NCI-H1930 (cell line): ENCODE data around the gene PLEKHN1.
"Not testable (repeated sequence)": the region's sequence is repeated elsewhere in the genome, so short reads cannot be mapped to it uniquely, and the experiment has no call there.

Experiments
- DNase-seq, 2 experiments: peaks; one replicate each; lab custom pipeline; 2025; lab: John Stamatoyannopoulos, UW

Gene PLEKHN1

DNA sequence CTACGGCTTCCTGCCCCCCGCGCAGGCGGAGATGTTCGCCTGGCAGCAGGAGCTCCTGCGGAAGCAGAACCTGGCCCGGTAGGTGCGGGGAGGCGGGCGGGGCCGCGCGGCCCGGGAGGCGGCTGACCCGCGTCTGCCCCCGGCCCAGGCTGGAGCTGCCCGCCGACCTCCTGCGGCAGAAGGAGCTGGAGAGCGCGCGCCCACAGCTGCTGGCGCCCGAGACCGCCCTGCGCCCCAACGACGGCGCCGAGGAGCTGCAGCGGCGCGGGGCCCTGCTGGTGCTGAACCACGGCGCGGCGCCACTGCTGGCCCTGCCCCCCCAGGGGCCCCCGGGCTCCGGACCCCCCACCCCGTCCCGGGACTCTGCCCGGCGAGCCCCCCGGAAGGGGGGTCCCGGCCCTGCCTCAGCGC, 23.9 kb upstream of the PLEKHN1 start:
- DNase-seq: peak in 1 of 2 experiments; percentile 46

DNA sequence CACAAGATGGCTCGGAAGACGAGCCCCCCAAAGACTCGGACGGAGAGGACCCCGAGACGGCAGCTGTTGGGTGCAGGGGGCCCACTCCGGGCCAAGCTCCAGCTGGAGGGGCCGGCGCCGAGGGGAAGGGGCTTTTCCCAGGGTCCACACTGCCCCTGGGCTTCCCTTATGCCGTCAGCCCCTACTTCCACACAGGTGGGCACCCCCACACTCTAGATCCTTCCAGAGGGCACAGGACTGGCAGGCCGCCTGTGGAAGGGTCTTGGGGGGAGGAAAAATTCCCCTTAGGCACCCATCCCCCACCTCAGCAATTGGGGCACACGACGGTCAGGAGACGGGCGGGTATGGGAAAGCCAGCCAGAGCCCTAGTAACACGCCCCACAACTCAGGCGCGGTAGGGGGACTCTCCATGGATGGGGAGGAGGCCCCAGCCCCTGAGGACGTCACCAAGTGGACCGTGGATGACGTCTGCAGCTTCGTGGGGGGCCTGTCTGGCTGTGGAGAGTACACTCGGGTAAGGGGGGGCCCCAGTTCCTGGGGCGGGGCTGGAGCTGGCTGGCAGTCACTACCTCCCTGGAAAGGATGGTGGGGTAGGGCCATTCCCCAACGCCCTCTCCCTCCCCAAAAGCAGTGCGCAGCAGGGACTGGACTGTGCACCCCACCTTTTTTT, 23.3 kb upstream of the PLEKHN1 start:
- no peak for DNase-seq

DNA sequence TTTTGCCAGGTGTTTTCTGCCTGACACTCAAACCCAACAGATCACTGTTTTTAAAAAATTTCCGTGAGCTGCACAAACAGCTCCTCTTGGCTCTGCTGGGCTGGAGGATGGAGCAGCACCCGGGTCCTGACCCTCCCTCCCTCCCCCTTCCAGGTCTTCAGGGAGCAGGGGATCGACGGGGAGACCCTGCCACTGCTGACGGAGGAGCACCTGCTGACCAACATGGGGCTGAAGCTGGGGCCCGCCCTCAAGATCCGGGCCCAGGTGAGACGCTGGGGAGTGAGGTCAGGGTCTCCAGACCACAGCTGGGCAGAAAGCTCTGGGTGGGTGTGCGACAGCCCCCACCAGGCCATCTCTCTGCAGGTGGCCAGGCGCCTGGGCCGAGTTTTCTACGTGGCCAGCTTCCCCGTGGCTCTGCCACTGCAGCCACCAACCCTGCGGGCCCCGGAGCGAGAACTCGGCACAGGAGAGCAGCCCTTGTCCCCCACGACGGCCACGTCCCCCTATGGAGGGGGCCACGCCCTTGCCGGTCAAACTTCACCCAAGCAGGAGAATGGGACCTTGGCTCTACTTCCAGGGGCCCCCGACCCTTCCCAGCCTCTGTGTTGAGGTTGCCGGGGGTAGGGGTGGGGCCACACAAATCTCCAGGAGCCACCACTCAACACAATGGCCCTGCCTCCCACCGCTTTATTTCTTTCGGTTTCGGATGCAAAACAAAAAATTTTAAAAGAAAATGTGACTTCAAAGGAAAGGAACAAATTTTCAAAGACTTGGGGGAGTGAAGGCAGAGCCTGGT, 22.5 kb upstream of the PLEKHN1 start:
- no peak for DNase-seq

DNA sequence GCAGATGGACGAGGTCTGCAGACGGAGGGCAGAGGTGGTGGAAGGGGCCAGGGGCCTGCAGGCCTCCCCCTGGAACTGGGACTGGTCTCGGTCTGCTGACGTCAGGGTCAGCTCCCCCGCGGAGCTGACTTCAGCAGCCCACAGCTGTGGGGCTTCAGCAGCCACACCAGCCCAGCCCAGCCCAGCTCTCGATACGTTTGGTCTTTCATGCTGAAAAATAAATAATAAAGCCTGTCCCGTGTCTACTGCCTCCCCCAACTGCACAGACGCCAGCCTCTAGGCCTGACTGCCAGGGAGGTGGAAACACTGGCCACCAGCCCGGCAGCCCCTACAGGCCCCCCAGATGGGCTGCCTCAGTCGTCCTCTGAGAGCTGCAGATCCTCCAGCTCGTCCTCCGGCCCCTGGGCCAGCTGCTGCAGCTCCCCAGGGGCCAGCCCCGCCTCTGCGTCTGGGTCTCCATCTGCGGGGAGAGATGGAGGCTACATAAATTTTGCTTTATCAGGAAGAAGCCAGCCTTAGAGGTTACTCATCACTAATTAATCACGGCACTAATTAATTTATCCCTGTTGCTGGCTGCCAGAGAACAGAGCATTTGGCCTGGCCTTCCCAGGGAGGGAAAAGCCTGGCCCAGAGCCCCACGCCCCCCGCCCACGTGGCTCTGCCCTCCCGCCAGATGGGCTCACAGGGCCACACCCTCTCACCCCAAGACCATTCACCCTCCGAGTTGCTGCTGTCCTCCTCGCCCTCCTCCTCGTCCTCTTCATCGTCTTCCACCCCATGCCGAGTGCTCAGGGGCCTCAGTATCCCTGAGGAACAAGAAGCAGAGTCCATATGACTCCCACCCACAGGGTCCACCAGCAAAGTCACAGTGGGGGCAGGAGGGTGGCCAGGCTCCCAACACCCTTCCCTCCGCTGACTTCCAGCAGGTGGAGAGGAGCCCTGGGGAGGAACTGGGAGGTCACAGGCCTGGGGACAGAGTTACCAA, 21.6 kb upstream of the PLEKHN1 start:
- DNase-seq: peak in 1 of 2 experiments; percentile 32

DNA sequence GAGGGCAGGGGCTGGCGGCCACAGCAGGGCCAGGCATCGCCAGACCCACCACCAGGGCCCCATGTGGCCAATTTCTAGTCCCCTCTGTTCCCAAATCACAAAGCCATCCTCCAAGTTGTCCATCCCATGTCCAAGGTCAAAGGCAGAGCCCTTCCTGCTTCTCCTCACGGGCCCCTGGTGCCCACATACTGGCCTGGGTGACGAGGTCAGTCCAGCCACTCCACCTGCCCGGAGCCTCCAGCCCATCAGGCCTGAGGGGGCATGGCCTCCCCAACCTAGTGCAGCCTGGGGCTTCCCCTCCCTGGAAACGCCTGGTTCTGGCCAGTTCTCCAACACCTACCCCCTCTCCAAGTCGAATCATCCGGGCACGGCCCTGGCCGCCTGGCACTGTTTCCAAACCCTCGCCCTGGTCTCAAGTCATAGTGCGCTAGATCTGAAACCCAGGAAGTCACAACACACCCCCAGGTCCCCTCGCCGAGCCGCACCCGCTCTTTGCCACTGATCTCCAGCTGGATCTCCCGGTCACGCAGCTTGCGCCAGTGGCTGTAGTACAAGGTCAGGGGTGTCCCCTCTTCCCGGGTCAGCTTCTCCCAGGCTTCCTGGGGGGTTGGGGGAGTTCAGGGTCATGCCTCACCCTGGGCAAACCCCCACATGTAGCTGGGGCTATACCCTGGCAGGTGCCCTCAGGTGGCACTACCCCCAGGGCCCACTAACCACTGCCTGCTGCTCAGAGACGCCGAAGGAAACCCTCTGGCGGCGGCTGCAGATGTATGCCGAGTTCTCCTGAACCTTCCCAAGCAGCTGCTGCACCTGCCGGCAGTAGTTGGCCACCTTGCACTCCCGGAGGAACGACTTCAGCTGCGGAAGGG, 20.4 kb upstream of the PLEKHN1 start:
- DNase-seq: no peak

DNA sequence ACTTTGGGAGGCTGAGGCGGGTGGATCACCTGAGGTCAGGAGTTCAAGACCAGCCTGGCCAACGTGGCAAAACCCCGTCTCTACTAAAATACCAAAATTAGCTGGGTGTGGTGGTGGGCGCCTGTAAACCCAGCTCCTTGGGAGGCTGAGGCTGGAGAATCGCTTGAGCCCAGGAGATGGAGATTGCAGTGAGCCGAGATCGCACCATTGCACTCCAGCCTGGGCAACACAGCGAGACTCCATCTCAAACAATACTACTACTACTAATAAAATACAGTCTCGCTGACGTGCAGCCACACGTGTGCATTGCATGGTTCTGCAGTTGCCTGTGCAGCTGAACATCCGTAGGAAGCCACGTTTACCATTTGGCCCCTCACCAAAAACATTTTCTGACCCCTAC, 19.5 kb upstream of the PLEKHN1 start:
- DNase-seq: not testable (repeated sequence)

DNA sequence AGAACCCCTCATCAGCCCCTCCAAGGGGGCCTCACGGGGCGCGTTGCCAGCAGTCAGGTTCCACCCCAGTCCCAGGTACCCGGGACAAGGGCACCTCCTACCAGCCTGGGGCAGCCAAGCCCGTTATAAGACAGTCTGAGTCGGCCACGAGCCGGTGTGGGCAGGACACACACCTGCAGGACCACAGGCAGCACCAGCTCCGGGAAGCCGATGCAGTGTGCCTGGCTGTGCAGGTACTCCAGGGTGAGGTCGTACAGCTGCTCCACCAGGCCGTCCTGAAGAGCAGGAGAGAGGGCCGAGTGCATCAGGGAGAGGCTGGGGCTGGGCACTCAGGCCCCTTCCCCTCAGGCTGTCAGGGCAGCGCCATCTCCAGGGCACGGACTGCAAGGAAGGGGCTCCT, 18.3 kb upstream of the PLEKHN1 start:
- no peak for DNase-seq

DNA sequence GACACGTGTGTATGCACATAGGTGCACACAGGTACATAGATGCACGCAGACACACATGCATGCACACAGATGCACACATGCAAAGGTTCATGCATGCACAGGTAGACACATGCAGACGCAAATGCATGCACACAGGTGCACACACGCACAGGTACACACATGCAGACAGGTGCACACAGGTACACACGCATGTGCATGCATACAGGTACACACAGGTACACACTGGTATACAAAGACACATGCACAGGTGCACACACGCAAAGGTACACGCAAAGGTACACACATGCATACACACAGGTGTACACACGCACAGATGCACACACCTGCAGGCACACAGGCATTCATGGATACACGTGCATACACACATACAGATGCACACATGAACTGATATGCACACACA, 16.0 kb upstream of the PLEKHN1 start:
- DNase-seq: no peak

DNA sequence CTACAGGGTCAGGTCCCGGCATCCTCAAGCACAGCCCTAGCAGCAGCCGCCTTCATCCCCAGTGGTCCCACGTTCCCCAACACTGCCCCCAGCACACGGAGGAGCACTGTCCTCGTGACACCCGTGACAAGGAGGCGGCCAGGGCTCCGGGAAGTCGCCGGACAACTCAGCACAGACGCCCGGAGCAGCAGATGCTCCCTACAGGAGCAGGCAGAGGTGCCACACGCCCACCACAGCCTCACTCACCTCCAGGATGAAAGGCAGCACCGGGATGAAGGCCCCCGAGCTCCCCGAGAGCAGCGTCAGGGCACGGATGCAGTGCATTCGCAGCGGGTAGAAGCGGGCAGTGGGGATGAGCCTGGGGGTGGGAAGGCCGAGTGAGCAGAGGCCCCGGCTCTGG, 15.4 kb upstream of the PLEKHN1 start:
- DNase-seq: no peak

DNA sequence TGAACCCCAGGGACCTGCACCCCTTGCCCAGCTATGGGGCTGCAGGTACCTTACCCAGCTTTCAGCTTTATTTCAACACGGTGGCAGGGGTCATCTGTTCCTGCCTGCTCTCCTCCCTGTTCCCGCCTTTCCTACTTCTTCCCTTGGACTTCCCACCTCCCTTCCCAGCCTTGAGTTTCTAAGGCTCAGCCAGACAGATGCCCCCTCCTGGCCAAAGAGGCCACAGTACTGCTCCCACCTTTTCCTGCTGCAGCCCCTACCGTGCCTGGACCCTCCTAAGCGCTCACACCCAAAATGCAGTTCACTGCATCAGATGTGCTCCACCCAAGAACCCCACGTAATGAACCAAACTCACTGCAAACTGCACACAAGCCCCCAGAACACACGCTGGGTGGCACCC, 14.9 kb upstream of the PLEKHN1 start:
- no peak for DNase-seq

DNA sequence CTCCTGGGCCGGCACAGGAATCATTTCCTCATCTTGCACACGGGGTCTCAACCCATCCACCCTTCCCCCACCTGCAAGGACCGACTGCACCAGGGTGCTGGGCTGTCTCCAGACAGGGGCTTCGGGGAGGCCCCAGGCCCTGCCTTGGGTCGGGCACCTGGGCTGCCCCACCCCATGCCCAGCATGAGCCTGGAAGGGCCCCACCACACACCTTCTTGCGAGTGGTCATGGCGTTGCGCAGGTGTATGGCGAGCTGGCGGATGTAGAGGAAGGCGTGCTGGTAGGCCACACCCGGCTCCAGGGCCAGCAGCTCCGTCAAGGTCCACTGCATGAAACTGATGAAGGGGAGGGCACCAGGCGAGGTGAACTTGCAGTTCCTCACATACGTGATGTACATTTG, 14.1 kb upstream of the PLEKHN1 start:
- no peak for DNase-seq

DNA sequence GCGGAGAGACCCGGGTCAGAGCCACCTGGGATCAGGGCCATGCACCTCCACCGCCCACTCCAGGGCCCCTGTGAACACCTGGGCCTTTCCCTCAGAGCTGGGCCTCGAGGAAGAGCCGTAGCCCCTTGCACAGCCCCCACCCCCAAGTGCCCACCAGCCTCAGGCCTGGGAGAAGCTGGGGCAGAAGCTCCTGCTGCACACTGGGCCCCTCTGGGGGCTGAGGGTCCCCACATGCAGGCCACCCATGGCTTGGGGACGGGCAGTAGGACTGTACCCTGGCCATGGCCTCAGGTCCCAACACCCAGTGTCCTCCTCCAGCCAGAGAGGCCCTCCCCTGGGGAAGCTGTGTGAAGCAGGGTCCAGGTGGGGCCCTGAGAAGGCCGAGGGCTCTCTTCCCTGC, 13.7 kb upstream of the PLEKHN1 start:
- DNase-seq: no peak

DNA sequence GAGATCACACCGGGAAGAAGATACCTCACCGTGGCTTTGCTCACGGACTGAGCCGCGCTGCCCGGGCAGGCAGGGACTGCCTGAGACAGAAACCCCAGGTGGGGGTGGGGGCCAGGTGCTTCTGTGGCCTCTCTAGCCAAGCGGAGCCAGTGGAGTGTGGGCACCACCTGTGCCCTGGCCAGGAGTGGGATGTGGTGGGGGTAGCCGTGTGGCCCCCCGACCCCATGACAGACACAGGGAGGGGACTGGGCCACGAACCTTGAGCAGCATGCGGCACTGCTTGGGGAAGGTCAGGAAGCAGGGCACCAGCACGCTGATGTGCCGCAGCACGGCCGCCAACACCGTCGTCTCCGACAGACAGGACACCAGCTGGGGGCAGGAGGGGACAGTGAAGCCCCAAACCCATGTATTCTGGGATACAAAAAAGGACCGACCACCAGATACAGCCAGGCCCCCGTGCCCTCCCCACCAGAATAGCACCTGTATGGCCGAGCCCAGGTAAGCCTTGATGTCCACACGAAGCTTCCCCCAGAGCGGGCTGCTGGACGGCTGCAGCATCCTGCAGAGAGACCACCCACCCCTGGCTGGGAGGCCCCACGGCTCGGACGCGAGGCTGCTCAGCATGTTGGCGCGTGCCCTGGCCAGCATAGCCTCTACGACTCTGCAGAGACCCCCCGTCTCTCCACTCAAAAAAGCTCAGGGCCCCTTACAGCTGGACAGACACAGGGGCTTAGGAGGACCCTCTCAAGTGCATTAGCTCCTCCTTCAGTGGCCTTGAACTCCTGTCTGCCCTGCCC, 12.6 kb upstream of the PLEKHN1 start:
- DNase-seq: no peak

DNA sequence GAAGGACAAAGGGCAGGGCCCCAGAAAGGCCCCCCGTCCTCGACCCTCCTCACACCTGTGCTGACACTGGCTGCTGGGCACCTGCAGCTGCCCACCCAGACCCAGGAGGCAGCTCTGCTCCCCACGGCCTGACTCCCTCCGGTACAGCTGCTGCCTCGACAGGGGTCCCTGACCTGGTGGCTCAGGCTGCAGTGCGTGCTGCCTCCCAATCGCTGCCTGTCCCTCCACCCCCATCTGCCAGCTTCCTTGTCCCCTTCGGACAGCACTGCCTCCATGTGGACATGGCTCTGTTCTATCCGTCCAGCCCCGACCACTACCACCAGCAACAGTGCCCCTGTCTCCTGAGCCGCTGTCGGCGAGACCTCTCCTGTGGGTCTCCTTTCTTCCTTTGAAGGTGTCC, 11.4 kb upstream of the PLEKHN1 start:
- DNase-seq: no peak

DNA sequence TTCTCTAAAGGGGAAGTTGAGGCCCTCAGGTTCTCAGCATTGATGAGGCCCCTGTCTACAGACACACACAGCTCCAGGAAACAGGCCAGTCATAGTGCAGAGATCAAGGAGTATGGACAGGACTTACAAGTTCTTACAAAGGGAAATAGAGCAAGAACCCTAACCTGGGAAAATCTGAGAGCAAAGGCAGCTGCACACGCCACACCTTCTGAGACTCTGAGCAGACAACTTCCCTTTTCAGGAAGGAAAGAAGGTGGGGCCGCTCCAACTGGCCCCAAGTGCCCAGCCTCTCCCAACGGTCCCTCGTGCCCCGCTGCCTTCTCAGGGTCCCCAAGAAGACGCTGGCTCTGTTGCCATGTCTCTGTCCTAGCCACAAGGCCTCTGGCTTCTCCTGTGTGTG, 10.8 kb upstream of the PLEKHN1 start:
- DNase-seq: no peak

- DNase-seq: no peak
These were observed 9.6 kb upstream of the PLEKHN1 start for GRCh38 chr1:956636-957035.

DNA sequence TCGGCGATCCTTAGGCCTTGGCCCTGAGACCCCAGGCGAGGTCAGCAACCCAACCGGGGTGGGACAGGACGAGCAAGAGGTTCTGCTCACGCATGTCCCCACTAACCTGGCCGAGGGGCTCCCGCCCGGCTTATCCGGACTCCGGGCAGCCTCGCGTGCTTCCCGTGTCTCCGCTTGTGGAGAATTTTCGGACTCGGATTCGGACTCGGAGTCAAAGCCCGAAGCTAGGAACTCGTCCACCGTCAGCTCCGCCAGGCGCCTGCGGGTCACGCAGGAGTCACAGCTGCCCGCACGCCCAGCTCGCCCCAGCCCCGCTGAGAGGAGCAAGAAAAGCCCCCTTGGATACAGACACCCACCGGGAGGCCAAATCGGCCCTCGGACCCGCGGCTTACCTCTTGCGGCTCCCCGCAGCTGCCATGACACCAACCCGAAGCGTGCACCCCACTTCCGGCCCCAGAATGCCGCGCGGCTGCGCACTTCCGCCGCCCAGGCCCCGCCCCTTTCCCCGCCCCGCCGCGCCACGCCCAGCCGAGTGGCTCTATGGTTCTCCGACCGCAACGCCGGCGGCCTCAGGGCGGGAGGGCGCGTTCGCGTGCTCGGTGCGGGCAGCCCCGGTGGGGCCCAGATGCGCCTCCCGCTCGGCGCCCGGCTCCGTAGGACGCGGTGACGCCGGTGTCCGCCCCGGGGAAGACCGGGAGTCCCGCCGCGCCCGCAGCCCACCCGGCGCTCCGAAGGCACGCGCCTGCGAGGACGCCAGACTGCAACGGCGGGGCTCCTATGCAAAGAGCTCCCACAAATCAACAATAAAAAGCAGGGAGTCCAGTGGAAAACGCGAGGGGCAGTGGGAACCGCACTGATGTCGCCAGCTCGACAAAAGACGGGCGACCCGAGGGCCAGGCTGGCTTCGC, 7.2 kb upstream of the PLEKHN1 start, which contains the start of gene NOC2L:
Gene NOC2L (minus strand): TSS at position 434 of the 908 bp plus-strand sequence. CDS start 16 bp downstream, at position 418.
- peak; percentile 80 to 93 for DNase-seq

- no peak for DNase-seq
These were observed 6.4 kb upstream of the PLEKHN1 start for GRCh38 chr1:959731-960362.
